A673 (cell line): ENCODE results near the gene ZNF134.

Source experiments
- EZH2 ChIP-seq: fragments of 200-600 bp; sonication (generic); IDR thresholded peaks from 2 replicates; pipeline ENCODE4 v1.6.1; 2017; ENCODE audit warnings: borderline replicate concordance, low read depth, mild to moderate bottlenecking, mixed read lengths, antibody characterized with exemption, low read length; ENCODE audit not compliant: poor library complexity, severe bottlenecking
- TF ChIP-seq, protein P1 (sequence below): fragments of 300-800, 200-600 bp; sonication (generic); conservative IDR thresholded peaks from 2 replicates; pipeline ENCODE4 v1.5.1; 2017; ENCODE audit warnings: low read depth, mild to moderate bottlenecking, antibody characterized with exemption, low read length, moderate library complexity, mixed read lengths

DNA sequence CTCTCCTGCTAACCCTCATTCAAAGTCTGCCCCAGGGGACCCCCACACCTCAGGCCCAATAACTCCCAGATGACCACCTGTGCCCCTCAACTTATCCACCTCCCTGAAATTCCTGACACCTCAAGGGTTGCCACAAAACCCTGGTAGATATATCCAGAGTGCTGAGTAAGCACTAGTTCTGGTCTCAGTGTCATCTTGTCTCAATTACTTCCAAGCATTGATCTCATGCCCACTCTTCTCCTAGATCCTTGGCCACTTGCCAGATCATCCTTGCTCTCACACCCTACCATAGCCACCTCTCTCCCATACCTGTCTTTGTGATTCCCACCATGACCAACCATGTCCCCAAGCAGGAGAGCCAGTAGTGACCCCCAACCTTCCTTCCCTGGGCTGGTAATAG, 37.4 kb upstream of the ZNF134 start:
- TF ChIP-seq, protein P1, sequence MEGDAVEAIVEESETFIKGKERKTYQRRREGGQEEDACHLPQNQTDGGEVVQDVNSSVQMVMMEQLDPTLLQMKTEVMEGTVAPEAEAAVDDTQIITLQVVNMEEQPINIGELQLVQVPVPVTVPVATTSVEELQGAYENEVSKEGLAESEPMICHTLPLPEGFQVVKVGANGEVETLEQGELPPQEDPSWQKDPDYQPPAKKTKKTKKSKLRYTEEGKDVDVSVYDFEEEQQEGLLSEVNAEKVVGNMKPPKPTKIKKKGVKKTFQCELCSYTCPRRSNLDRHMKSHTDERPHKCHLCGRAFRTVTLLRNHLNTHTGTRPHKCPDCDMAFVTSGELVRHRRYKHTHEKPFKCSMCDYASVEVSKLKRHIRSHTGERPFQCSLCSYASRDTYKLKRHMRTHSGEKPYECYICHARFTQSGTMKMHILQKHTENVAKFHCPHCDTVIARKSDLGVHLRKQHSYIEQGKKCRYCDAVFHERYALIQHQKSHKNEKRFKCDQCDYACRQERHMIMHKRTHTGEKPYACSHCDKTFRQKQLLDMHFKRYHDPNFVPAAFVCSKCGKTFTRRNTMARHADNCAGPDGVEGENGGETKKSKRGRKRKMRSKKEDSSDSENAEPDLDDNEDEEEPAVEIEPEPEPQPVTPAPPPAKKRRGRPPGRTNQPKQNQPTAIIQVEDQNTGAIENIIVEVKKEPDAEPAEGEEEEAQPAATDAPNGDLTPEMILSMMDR = no peak
- TF ChIP-seq EZH2 = no peak
